Neural progenitor cell (in vitro differentiated cells): Measurements from ENCODE around the gene LAMTOR5. TPM values are rescaled to one million over a fixed set of nuclear protein-coding genes. Genes with fewer than 3 reads are reported as not detected.

ENCODE experiments used
- DNase-seq: peaks from one replicate; pipeline ENCODE4 v3.0.0-alpha.2; 2016; ENCODE audit warnings: low spot score
- H2AFZ ChIP-seq: fragments of 200-600 bp; sonication (generic); replicated peaks from 2 replicates; pipeline ENCODE4 v1.6.1; 2016; ENCODE audit warnings: antibody characterized with exemption
- H3F3A ChIP-seq: fragments of 200-600 bp; sonication (generic); 2 replicates; pipeline ENCODE4 v1.6.1; 2016; ENCODE audit warnings: antibody characterized with exemption, low read depth
- H3K27ac ChIP-seq: fragments of 200-600 bp; sonication (generic); 2 replicates; pipeline ENCODE4 v1.5.1; 2016; ENCODE audit warnings: mild to moderate bottlenecking
- H3K27me3 ChIP-seq: fragments of 200-600 bp; sonication (generic); 2 replicates; pipeline ENCODE4 v1.6.1; 2016; ENCODE audit warnings: mild to moderate bottlenecking, moderate library complexity
- H3K36me3 ChIP-seq: fragments of 200-600 bp; sonication (generic); 2 replicates; pipeline ENCODE4 v1.5.1; 2016
- H3K4me1 ChIP-seq: fragments of 200-600 bp; sonication (generic); 2 replicates; pipeline ENCODE4 v1.6.1; 2016; ENCODE audit warnings: mixed run types
- H3K4me2 ChIP-seq: fragments of 200-600 bp; sonication (generic); 2 replicates; pipeline ENCODE4 v1.6.1; 2016
- H3K4me3 ChIP-seq: fragments of 200-600 bp; sonication (generic); 2 replicates; pipeline ENCODE4 v1.5.1; 2016
- H3K79me2 ChIP-seq: fragments of 200-600 bp; sonication (generic); 2 replicates; pipeline ENCODE4 v1.6.1; 2016; ENCODE audit warnings: low read depth
- H3K9ac ChIP-seq: fragments of 200-600 bp; sonication (generic); 2 replicates; pipeline ENCODE4 v1.6.1; 2016
- H3K9me3 ChIP-seq: fragments of 200-600 bp; sonication (generic); 2 replicates; pipeline ENCODE4 v1.5.1; 2016; ENCODE audit warnings: low read depth
- H4K20me1 ChIP-seq: fragments of 200-600 bp; sonication (generic); 2 replicates; pipeline ENCODE4 v1.6.1; 2016; ENCODE audit warnings: low read depth
- H3K27ac Mint-ChIP-seq: 3 replicates; pipeline ENCODE4 v1.8.0; 2021; ENCODE audit warnings: mixed read lengths
- H3K27me3 Mint-ChIP-seq: 2 replicates; pipeline ENCODE4 v1.8.0; 2022; ENCODE audit warnings: low read depth, mild to moderate bottlenecking, inconsistent platforms, moderate library complexity, mixed read lengths; ENCODE audit not compliant: insufficient read depth
- H3K36me3 Mint-ChIP-seq: 3 replicates; pipeline ENCODE4 v1.8.0; 2021; ENCODE audit warnings: mixed read lengths
- H3K4me1 Mint-ChIP-seq: 3 replicates; pipeline ENCODE4 v1.8.0; 2021; ENCODE audit warnings: mixed read lengths
- H3K4me3 Mint-ChIP-seq: 3 replicates; pipeline ENCODE4 v1.8.0; 2021; ENCODE audit warnings: mild to moderate bottlenecking, moderate library complexity, mixed read lengths
- H3K9me3 Mint-ChIP-seq: 3 replicates; pipeline ENCODE4 v1.8.0; 2020; ENCODE audit warnings: mixed read lengths
- EZH2 ChIP-seq: fragments of 200-600 bp; sonication (generic); IDR thresholded peaks from 2 replicates; pipeline ENCODE4 v1.6.1; 2017; ENCODE audit warnings: antibody characterized with exemption, mild to moderate bottlenecking, moderate library complexity
- EZH2phosphoT487 ChIP-seq: fragments of 200-600 bp; sonication (generic); IDR thresholded peaks from 2 replicates; pipeline ENCODE4 v1.6.1; 2017; ENCODE audit warnings: antibody characterized with exemption
- total RNA-seq: library from RNA; depleted of rRNA; stranded (reverse); fragments of >200 nt; gene quantifications from 2 replicates; pipeline ENCODE4 v1.2.3, GENCODE V29; 2015; ENCODE audit warnings: low replicate concordance
- TF ChIP-seq, protein P1 (sequence below): fragments of 200-600 bp; sonication (generic); IDR thresholded peaks from 2 replicates; pipeline ENCODE4 v1.5.1; 2017; ENCODE audit warnings: antibody characterized with exemption, mild to moderate bottlenecking

The LAMTOR5 gene
- total RNA-seq, 1 donor from 2014 or later, result 46.8 TPM

DNA sequence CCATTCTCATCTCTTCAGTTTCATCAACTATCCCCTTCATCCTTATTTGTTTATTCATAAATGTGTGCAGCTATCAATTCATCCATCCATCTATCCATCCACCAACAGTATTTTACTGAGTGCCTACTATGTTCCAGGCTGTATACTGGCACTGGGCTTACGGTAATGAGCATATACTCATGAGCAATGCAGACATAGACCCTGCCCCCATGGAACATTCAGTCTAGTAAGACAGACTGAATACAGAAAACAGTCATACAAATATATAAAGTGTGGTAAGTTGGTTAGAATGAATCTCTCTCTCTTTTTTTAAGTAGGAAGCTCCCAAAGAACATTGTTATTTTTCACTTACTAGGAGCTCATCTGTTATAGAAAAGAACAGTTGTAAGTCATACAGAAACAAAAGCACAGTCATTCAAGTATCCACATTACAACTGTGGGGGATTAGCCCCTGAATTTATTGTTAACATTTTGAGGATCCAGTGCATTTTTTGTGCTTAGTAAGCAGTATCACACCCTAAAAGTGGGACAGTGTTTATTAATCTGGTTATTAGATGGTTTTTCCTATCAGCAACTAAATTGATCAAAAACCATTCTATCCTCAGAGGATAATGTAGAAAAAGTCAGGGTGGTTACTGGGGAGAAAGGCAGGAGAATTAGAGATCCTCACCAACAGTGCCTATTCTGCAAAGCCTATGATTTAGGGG is 20.3 kb downstream of the LAMTOR5 start:
- H3K36me3 ChIP-seq, result no peaks in the 10 kb centered on the region
- no peaks in the 10 kb centered on the region for H3F3A ChIP-seq
- Mint-ChIP-seq H3K9me3 (no peaks in the 10 kb centered on the region), H3K36me3 (no peaks in the 10 kb centered on the region), H3K4me3 (no peak overlapping the region), H3K4me1 (peaks cover 10% of the 10 kb centered on the region), H3K27ac (no peak overlapping the region), H3K27me3 (no peaks in the 10 kb centered on the region)
- H3K79me2 ChIP-seq, result no peaks in the 10 kb centered on the region
- no peak overlapping the region for H2AFZ ChIP-seq
- no peak overlapping the region for H3K4me2 ChIP-seq
- no peaks in the 10 kb centered on the region for H4K20me1 ChIP-seq
- H3K4me1 ChIP-seq, result peaks cover 12% of the 10 kb centered on the region
- no peaks in the 10 kb centered on the region for H3K9me3 ChIP-seq
- H3K4me3 ChIP-seq, result no peak overlapping the region
- DNase-seq, result no peak
- TF ChIP-seq, protein P1, sequence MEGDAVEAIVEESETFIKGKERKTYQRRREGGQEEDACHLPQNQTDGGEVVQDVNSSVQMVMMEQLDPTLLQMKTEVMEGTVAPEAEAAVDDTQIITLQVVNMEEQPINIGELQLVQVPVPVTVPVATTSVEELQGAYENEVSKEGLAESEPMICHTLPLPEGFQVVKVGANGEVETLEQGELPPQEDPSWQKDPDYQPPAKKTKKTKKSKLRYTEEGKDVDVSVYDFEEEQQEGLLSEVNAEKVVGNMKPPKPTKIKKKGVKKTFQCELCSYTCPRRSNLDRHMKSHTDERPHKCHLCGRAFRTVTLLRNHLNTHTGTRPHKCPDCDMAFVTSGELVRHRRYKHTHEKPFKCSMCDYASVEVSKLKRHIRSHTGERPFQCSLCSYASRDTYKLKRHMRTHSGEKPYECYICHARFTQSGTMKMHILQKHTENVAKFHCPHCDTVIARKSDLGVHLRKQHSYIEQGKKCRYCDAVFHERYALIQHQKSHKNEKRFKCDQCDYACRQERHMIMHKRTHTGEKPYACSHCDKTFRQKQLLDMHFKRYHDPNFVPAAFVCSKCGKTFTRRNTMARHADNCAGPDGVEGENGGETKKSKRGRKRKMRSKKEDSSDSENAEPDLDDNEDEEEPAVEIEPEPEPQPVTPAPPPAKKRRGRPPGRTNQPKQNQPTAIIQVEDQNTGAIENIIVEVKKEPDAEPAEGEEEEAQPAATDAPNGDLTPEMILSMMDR, result no peak
- no peak for TF ChIP-seq EZH2
- TF ChIP-seq EZH2phosphoT487, result no peak
- H3K27me3 ChIP-seq, result no peaks in the 10 kb centered on the region
- H3K27ac ChIP-seq, result no peak overlapping the region
- no peak overlapping the region for H3K9ac ChIP-seq

DNA sequence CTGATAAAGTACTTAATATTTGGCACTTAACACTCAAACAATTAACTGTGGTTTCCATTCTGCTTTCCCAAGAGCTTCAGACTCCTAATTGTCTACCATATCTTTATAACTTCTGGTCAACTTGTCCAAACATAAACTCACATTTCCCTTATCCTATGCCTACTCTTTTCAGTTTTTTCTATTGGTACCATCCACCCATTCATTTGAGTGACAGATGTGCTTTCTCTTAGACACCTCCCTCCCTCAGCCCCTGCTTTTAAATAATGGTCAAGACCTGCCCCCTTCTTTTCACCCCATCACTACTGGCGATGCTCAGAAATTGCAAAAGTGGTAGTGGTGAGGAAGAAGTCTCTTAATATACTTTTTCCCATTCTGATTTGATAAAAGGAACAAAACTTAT is 22.1 kb downstream of the LAMTOR5 start:
- DNase-seq, result no peak

DNA sequence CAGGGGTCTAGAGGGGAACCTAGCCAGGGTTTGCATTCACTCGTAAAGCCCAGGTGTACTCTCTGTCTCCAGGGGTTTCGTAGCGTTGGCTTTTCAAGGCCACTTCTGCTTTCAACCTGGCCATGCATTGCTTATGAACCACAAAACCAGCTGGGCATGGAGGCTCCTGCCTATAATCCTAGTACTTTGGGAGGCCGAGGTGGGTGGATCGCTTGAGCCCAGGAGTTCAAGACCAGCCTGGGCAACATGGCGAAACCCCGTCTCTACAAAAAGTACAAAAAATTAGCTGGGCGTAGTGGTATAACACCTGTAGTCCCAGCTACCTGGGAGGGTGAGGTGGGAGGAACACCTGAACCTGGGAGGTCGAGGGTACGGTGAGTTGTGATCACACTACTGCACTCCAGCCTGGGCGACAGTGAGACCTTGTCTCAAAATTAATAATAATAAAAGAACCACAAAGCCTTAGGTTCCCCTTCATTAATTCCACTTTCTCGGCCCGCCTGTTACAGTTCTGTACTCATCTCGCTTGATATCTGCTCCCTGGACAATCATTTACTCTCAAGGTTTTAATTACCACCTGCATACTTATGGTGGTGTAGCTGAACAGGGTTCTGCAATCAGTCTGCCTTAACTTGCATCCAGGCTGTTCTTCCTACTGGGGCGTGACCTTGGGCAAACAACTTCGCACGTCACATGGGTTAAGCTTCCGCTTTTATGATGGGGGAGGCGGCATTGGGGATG is 22.7 kb downstream of the LAMTOR5 start:
- no peak overlapping the region for H3K4me3 Mint-ChIP-seq
- H4K20me1 ChIP-seq, result no peaks in the 10 kb centered on the region
- H3K9ac ChIP-seq, result no peak overlapping the region
- TF ChIP-seq EZH2, result no peak
- no peak for TF ChIP-seq EZH2phosphoT487
- TF ChIP-seq, protein P1, result no peak
- no peaks in the 10 kb centered on the region for H3K36me3 ChIP-seq
- H3K4me1 Mint-ChIP-seq, result no peaks in the 10 kb centered on the region
- H3K4me1 ChIP-seq, result no peaks in the 10 kb centered on the region
- H2AFZ ChIP-seq, result no peak overlapping the region
- no peak overlapping the region for H3K27ac Mint-ChIP-seq
- H3K27ac ChIP-seq, result no peak overlapping the region
- no peaks in the 10 kb centered on the region for H3K27me3 Mint-ChIP-seq
- H3F3A ChIP-seq, result no peaks in the 10 kb centered on the region
- no peak overlapping the region for H3K4me2 ChIP-seq
- peaks cover 5% of the 10 kb centered on the region for H3K36me3 Mint-ChIP-seq
- no peak overlapping the region for H3K4me3 ChIP-seq
- no peaks in the 10 kb centered on the region for H3K79me2 ChIP-seq
- DNase-seq, result no peak
- no peaks in the 10 kb centered on the region for H3K9me3 ChIP-seq
- no peaks in the 10 kb centered on the region for H3K27me3 ChIP-seq
- no peaks in the 10 kb centered on the region for H3K9me3 Mint-ChIP-seq

More for the DNA sequence above, 22.1 kb downstream of the LAMTOR5 start:
- H3K27me3 ChIP-seq, result no peaks in the 10 kb centered on the region
- H3K27me3 Mint-ChIP-seq, result no peaks in the 10 kb centered on the region
- no peak overlapping the region for H3K27ac ChIP-seq
- H3K4me1 Mint-ChIP-seq, result peaks cover 4% of the 10 kb centered on the region
- H3K4me2 ChIP-seq, result no peak overlapping the region
- H3K9me3 ChIP-seq, result no peaks in the 10 kb centered on the region
- peaks cover 4% of the 10 kb centered on the region for H3K4me1 ChIP-seq
- no peak overlapping the region for H3K4me3 ChIP-seq
- peaks cover under 1% of the 10 kb centered on the region for H3K36me3 Mint-ChIP-seq
- no peaks in the 10 kb centered on the region for H3F3A ChIP-seq
- no peak overlapping the region for H3K27ac Mint-ChIP-seq
- H3K79me2 ChIP-seq, result no peaks in the 10 kb centered on the region
- H4K20me1 ChIP-seq, result no peaks in the 10 kb centered on the region
- H3K9me3 Mint-ChIP-seq, result no peaks in the 10 kb centered on the region
- H3K36me3 ChIP-seq, result no peaks in the 10 kb centered on the region
- TF ChIP-seq EZH2phosphoT487 (no peak), EZH2 (no peak)
- TF ChIP-seq, protein P1, result no peak
- H3K4me3 Mint-ChIP-seq, result no peak overlapping the region
- H3K9ac ChIP-seq, result no peak overlapping the region
- no peak overlapping the region for H2AFZ ChIP-seq
